OCI-LY7 (cell line): ENCODE measurements around the gene FGF7. TPM values are rescaled to one million over a fixed set of nuclear protein-coding genes. Genes with fewer than 3 reads are reported as not detected.
"Not testable (repeated sequence)": the region's sequence is repeated elsewhere in the genome, so short reads cannot be mapped to it uniquely, and the experiment has no call there.

Experiments
- BruUV-seq: library from RNA; stranded (reverse); fragments of 400-500 nt; replicated peaks from 2 replicates; lab custom pipeline; 2021; lab: Mats Ljungman, UMichigan
- CTCF ChIA-PET: fragments of 300-600 bp; sonication (Branson Sonifier 250); formaldehyde crosslinking; loops from one replicate; lab custom pipeline; 2022; ENCODE audit warnings: antibody characterized with exemption; ENCODE audit not compliant: unreplicated experiment; lab: Charles Lee
- POLR2A ChIA-PET: fragments of 300-600 bp; sonication (Branson Sonifier 250); formaldehyde crosslinking; loops from one replicate; lab custom pipeline; 2022; ENCODE audit warnings: antibody characterized with exemption; lab: Charles Lee
- DNase-seq: peaks from one replicate; pipeline ENCODE4 v3.0.0-alpha.2; 2015; ENCODE audit warnings: low spot score
- H2AFZ ChIP-seq: fragments of 200-600 bp; sonication (generic), shearing (Covaris generic); 2 replicates; pipeline ENCODE4 v1.6.1; 2014; ENCODE audit warnings: mild to moderate bottlenecking, antibody characterized with exemption, low read length, moderate library complexity
- H3K27ac ChIP-seq: fragments of 200-600 bp; sonication (generic); 2 replicates; pipeline ENCODE4 v1.5.1; 2014; ENCODE audit warnings: mixed run types, low read depth, mild to moderate bottlenecking, moderate library complexity, low read length, inconsistent platforms; ENCODE audit not compliant: poor library complexity, severe bottlenecking
- H3K36me3 ChIP-seq: fragments of 200-600 bp; sonication (generic); 2 replicates; pipeline ENCODE4 v1.6.1; 2014; ENCODE audit warnings: mild to moderate bottlenecking, antibody characterized with exemption, low read length, moderate library complexity, mixed read lengths; ENCODE audit not compliant: insufficient read depth
- H3K4me1 ChIP-seq: fragments of 200-600 bp; sonication (generic); 2 replicates; pipeline ENCODE4 v1.5.1; 2014; ENCODE audit warnings: mild to moderate bottlenecking, low read length; ENCODE audit not compliant: insufficient read depth, poor library complexity, severe bottlenecking
- H3K4me2 ChIP-seq: fragments of 200-600 bp; sonication (generic); 2 replicates; pipeline ENCODE4 v1.6.1; 2014; ENCODE audit warnings: mild to moderate bottlenecking, low read length
- H3K4me3 ChIP-seq: fragments of 200-600 bp; sonication (generic); 2 replicates; pipeline ENCODE4 v1.5.1; 2014; ENCODE audit warnings: mild to moderate bottlenecking, low read depth, low read length; ENCODE audit not compliant: poor library complexity, severe bottlenecking
- H3K79me2 ChIP-seq: fragments of 200-600 bp; sonication (generic); 2 replicates; pipeline ENCODE4 v1.6.1; 2016; ENCODE audit warnings: low read depth, mild to moderate bottlenecking, low read length, moderate library complexity, mixed read lengths; ENCODE audit not compliant: insufficient read depth
- H3K9me2 ChIP-seq: fragments of 200-600 bp; sonication (generic); 2 replicates; pipeline ENCODE4 v1.6.1; 2016; ENCODE audit warnings: mild to moderate bottlenecking, low read length, mixed read lengths; ENCODE audit not compliant: insufficient read depth
- H3K9me3 ChIP-seq: fragments of 200-600 bp; sonication (generic); 2 replicates; pipeline ENCODE4 v1.6.1; 2014; ENCODE audit warnings: mild to moderate bottlenecking, mixed run types, low read length, mixed read lengths
- H4K20me1 ChIP-seq: fragments of 200-600 bp; sonication (generic); 2 replicates; pipeline ENCODE4 v1.6.1; 2014; ENCODE audit warnings: mild to moderate bottlenecking, antibody characterized with exemption, low read length, moderate library complexity, mixed read lengths; ENCODE audit not compliant: insufficient read depth
- EZH2phosphoT487 ChIP-seq: fragments of 200-600 bp; sonication (generic); IDR thresholded peaks from 2 replicates; pipeline ENCODE4 v1.6.1; 2018; ENCODE audit warnings: low read depth, borderline replicate concordance, mild to moderate bottlenecking, mixed run types, antibody characterized with exemption, low read length, moderate library complexity, mixed read lengths
- intact Hi-C: fragments of 100-400 bp; cut with micrococcal nuclease; formaldehyde crosslinking; loops from one replicate; pipeline ENCODE4 v1.10.0; 2022; ENCODE audit not compliant: unreplicated experiment
- total RNA-seq, 2 experiments: library from RNA; depleted of rRNA in 1 of 2; stranded (reverse); fragments of >200 nt in 1 of 2; shearing (Covaris generic) in 1 of 2; gene quantifications; 2 replicates each; pipeline ENCODE4 v1.2.3, GENCODE V29; 2014 to 2022
- TF ChIP-seq, protein P1 (sequence below): fragments of 200-600 bp; sonication (generic); conservative IDR thresholded peaks from 2 replicates; pipeline ENCODE4 v1.5.1; 2014; ENCODE audit warnings: mild to moderate bottlenecking, antibody characterized with exemption, low read length, moderate library complexity, mixed read lengths

FGF7 gene
- total RNA-seq, 2 experiments from 2014 or later: not detected

DNA sequence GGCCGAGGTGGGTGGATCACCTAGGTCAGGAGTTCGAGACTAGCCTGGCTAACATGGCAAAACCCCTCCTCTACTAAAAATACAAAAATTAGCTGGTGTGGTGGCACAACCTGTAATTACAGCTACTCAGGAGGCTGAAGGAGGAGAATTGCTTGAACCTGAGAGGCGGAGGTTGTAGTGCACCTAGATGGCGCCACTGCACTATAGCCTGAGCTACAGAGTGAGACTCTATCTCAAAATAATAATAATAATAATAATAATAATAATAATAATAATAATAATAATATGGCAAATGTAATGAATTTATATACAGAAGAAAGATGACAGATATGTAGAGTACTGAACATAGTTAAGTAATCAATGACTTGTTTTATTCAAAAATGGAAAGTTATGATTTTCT is 48.2 kb downstream of the FGF7 start:
- POLR2A ChIA-PET, intact Hi-C loops, H3K27ac ChIP-seq: not testable (repeated sequence)

DNA sequence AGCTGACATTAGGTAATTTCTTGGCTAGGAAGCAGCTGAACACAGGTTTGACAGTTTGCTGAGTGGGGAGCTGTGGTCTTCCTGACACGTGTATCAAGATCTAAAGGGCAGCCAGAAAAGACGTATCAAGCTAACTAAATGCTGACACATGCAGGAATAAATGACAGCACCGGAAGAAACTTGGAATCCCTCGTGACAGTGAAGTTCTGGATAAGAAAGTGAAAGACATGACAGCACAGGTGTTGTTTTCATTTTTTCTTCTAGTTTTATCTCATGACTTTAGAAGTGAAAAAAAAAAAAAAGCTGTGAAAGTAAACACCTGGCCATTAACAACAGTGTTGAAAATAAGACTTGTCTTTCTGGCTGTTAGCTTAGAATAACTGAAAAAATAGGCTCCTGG is 48.7 kb downstream of the FGF7 start:
- no peak for DNase-seq
- Histone ChIP-seq H2AFZ (no peak overlapping the region), H3K36me3 (no peaks in the 10 kb centered on the region), H3K79me2 (no peaks in the 10 kb centered on the region), H3K9me2 (no peaks in the 10 kb centered on the region), H3K4me1 (no peaks in the 10 kb centered on the region), H3K27ac (no peak overlapping the region), H4K20me1 (no peaks in the 10 kb centered on the region), H3K4me2 (no peak overlapping the region), H3K4me3 (no peak overlapping the region), H3K9me3 (no peaks in the 10 kb centered on the region)
- no TSS peak for BruUV-seq
- intact Hi-C loops: no loop called here
- CTCF ChIA-PET: no interaction called here
- TF ChIP-seq EZH2phosphoT487: no peak
- TF ChIP-seq, protein P1, sequence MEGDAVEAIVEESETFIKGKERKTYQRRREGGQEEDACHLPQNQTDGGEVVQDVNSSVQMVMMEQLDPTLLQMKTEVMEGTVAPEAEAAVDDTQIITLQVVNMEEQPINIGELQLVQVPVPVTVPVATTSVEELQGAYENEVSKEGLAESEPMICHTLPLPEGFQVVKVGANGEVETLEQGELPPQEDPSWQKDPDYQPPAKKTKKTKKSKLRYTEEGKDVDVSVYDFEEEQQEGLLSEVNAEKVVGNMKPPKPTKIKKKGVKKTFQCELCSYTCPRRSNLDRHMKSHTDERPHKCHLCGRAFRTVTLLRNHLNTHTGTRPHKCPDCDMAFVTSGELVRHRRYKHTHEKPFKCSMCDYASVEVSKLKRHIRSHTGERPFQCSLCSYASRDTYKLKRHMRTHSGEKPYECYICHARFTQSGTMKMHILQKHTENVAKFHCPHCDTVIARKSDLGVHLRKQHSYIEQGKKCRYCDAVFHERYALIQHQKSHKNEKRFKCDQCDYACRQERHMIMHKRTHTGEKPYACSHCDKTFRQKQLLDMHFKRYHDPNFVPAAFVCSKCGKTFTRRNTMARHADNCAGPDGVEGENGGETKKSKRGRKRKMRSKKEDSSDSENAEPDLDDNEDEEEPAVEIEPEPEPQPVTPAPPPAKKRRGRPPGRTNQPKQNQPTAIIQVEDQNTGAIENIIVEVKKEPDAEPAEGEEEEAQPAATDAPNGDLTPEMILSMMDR: no peak
- POLR2A ChIA-PET: interaction anchor here (1.0 kb wide), 1 partner anchor 558 kb away, joined by 3 read pairs; no protein-coding TSS in a partner anchor

More for the DNA sequence above, 48.2 kb downstream of the FGF7 start:
- H3K4me3 ChIP-seq, H3K36me3 ChIP-seq, H3K4me1 ChIP-seq, H2AFZ ChIP-seq, BruUV-seq, CTCF ChIA-PET, H3K9me2 ChIP-seq, H3K9me3 ChIP-seq, H4K20me1 ChIP-seq, H3K4me2 ChIP-seq, H3K79me2 ChIP-seq: not testable (repeated sequence)
- TF ChIP-seq, protein P1: peak; percentile 71
- DNase-seq: peak; percentile 16

DNA sequence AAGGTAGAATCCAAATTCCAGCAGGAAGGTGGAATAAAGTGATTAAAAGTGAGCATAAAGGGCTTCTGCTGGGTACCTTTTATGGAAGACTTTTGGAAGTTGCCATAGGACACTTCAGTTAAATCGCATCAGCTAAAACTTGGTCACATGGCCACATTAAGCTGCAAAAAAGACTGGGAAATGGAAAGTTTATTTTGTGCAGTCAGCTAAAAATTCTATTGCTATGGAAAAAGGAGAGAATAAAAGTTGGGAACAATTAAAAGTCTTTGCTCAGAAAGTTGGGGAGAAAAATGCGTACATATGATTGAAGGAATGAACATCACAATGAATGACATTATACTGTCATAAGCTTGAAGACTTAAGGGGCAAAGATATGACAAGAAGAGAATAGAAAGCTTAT is 49.3 kb downstream of the FGF7 start:
- intact Hi-C loops: no loop called here
- ChIA-PET POLR2A (interaction anchor here (1.0 kb wide), 1 partner anchor 557 kb away, joined by 3 read pairs; no protein-coding TSS in a partner anchor), CTCF (no interaction called here)
- Histone ChIP-seq H3K9me2 (no peaks in the 10 kb centered on the region), H3K27ac (no peak overlapping the region), H3K79me2 (no peaks in the 10 kb centered on the region), H2AFZ (no peak overlapping the region), H3K4me1 (no peaks in the 10 kb centered on the region), H4K20me1 (no peaks in the 10 kb centered on the region), H3K9me3 (no peaks in the 10 kb centered on the region), H3K4me2 (no peak overlapping the region), H3K36me3 (no peaks in the 10 kb centered on the region), H3K4me3 (no peak overlapping the region)
- no TSS peak for BruUV-seq
- no peak for DNase-seq
- TF ChIP-seq, protein P1: no peak
